Measurements from ENCODE around the gene BATF3. TPM values are rescaled to one million over a fixed set of nuclear protein-coding genes. Genes with fewer than 3 reads are reported as not detected.

BATF3 gene
- total RNA-seq, 3 donors from 2014 or later, result 1.0 to 7.5 (median 1.9) TPM

- no peaks in the 10 kb centered on the region for H3K36me3 ChIP-seq
- TF ChIP-seq POLR2A (IDR thresholded peaks at IDR 0.05) (no peak), CTCF (IDR thresholded peaks at IDR 0.05) (no peak), POLR2AphosphoS5 (IDR thresholded peaks at IDR 0.05) (no peak)
- no peak overlapping the region for H3K4me3 ChIP-seq
- H3K27me3 ChIP-seq, result no peaks in the 10 kb centered on the region
- intact Hi-C loops (cut with DNase I; ENCODE audit: low total_unique reads), result no loop called here
- H3K9me3 ChIP-seq, result no peaks in the 10 kb centered on the region
- no peaks in the 10 kb centered on the region for H3K4me1 ChIP-seq
- no peak overlapping the region for H3K27ac ChIP-seq
- no peak for DNase-seq (ENCODE audit: low spot score in 2 of 2)
Observed at GRCh38 chr1:212684076-212684475, 15.6 kb downstream of the BATF3 start.

GRCh38 chr1:212683357-212683722, 16.3 kb downstream of the BATF3 start:
- no peaks in the 10 kb centered on the region for H3K36me3 ChIP-seq
- no peak overlapping the region for H3K4me3 ChIP-seq
- no peak for TF ChIP-seq POLR2A (IDR thresholded peaks at IDR 0.05)
- no peak for TF ChIP-seq POLR2AphosphoS5 (IDR thresholded peaks at IDR 0.05)
- TF ChIP-seq CTCF (IDR thresholded peaks at IDR 0.05), result no peak
- no peaks in the 10 kb centered on the region for H3K4me1 ChIP-seq
- DNase-seq (ENCODE audit: low spot score in 2 of 2), result no peak
- intact Hi-C loops (cut with DNase I; ENCODE audit: low total_unique reads), result no loop called here
- no peaks in the 10 kb centered on the region for H3K9me3 ChIP-seq
- no peaks in the 10 kb centered on the region for H3K27me3 ChIP-seq
- no peak overlapping the region for H3K27ac ChIP-seq

- H3K4me3 ChIP-seq, result no peak overlapping the region
- intact Hi-C loops (cut with DNase I; ENCODE audit: low total_unique reads), result no loop called here
- no peaks in the 10 kb centered on the region for H3K4me1 ChIP-seq
- H3K36me3 ChIP-seq, result no peaks in the 10 kb centered on the region
- TF ChIP-seq POLR2AphosphoS5 (IDR thresholded peaks at IDR 0.05) (no peak), POLR2A (IDR thresholded peaks at IDR 0.05) (no peak), CTCF (IDR thresholded peaks at IDR 0.05) (no peak)
- DNase-seq (ENCODE audit: low spot score in 2 of 2), result no peak
- H3K27ac ChIP-seq, result no peak overlapping the region
- H3K9me3 ChIP-seq, result no peaks in the 10 kb centered on the region
- H3K27me3 ChIP-seq, result no peaks in the 10 kb centered on the region
Observed at GRCh38 chr1:212680680-212681389, 18.8 kb downstream of the BATF3 start.

GRCh38 chr1:212678456-212679410, 20.9 kb downstream of the BATF3 start:
- H3K9me3 ChIP-seq, result no peaks in the 10 kb centered on the region
- H3K36me3 ChIP-seq, result no peaks in the 10 kb centered on the region
- H3K4me1 ChIP-seq, result no peaks in the 10 kb centered on the region
- no peak overlapping the region for H3K4me3 ChIP-seq
- TF ChIP-seq CTCF (IDR thresholded peaks at IDR 0.05), result no peak
- no peak for TF ChIP-seq POLR2AphosphoS5 (IDR thresholded peaks at IDR 0.05)
- H3K27ac ChIP-seq, result no peak overlapping the region
- intact Hi-C loops (cut with DNase I; ENCODE audit: low total_unique reads), result no loop called here
- DNase-seq (ENCODE audit: low spot score in 2 of 2), result no peak
- H3K27me3 ChIP-seq, result no peaks in the 10 kb centered on the region

- no peaks in the 10 kb centered on the region for H3K36me3 ChIP-seq
- intact Hi-C loops (cut with DNase I; ENCODE audit: low total_unique reads), result no loop called here
- H3K9me3 ChIP-seq, result no peaks in the 10 kb centered on the region
- no peak for DNase-seq (ENCODE audit: low spot score in 2 of 2)
- no peak overlapping the region for H3K4me3 ChIP-seq
- no peaks in the 10 kb centered on the region for H3K4me1 ChIP-seq
- no peak for TF ChIP-seq CTCF (IDR thresholded peaks at IDR 0.05)
- no peak for TF ChIP-seq POLR2A (IDR thresholded peaks at IDR 0.05)
- no peak for TF ChIP-seq POLR2AphosphoS5 (IDR thresholded peaks at IDR 0.05)
- H3K27ac ChIP-seq, result no peak overlapping the region
- H3K27me3 ChIP-seq, result no peaks in the 10 kb centered on the region
Observed at GRCh38 chr1:212677573-212677972, 22.1 kb downstream of the BATF3 start.

Data from breast epithelium (tissue), 4 donors.